ENCODE results near the gene ZC3H12C.
A peak's percentile ranks its signal among the peaks of the same experiment; 100 is the strongest.

Gene ZC3H12C

GRCh38 chr11:110152199-110152598 is 59.0 kb downstream of the ZC3H12C start:
- DNase-seq (ENCODE audit: low spot score) = no peak

GRCh38 chr11:110153474-110153873 is 60.3 kb downstream of the ZC3H12C start:
- no peak for DNase-seq (ENCODE audit: low spot score)

DNA sequence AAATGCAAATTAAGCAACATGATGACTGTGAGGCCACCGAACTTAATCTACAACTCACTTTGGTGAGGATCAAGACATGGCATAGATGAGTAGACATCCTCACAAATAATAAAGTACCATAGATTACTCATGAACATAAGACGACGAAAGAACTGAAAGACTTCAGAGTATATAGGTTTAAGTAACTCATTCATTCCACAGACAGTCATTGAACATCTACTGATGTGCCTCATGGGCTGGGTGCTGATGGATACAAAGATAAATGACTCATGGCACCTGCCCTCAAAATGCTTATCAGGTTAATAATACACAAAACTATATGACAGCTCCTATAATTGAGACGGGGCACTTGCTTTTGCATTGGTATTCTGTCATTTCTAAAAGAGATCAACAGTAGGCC is 63.3 kb downstream of the ZC3H12C start:
- no peak for DNase-seq (ENCODE audit: low spot score)

DNA sequence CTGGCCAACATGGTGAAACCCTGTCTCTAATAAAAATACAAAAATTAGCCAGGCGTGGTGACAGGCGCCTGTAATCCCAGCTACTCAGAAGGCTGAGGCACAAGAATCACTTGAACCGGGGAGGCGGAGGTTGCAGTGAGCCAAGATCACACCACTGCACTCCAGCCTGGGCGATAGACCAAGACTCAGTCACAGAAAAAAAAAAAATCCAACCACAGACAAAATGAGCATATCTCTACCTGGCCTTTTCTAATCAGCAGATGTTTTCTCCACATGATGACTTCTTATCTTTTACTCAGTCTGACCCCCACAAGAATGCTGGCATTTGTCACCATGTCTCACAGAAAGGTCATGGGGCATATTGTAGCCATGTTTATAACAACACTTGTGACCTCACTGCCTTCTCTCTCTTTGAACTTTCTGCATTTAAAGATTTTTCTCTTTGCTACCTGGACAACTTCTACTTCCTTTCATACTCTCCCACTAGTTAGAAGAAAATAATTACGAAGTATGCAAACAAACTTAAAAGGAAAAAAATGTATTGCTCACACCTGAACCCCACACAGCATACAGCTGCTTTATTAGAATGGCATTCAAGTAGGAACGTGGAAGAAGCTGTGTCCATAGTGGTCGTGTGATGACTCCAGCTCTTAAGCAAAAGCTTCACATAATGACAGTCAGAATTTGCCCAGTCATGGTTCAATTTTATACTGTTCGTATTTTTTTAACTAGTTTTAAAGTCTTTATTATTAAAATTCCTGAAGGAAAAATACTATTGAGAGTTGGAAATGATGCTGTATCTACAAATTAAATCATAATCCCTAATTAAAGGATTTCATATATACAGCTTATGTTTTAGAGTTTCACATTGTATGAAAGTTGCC is 65.4 kb downstream of the ZC3H12C start:
- DNase-seq (ENCODE audit: low spot score) = no peak

DNA sequence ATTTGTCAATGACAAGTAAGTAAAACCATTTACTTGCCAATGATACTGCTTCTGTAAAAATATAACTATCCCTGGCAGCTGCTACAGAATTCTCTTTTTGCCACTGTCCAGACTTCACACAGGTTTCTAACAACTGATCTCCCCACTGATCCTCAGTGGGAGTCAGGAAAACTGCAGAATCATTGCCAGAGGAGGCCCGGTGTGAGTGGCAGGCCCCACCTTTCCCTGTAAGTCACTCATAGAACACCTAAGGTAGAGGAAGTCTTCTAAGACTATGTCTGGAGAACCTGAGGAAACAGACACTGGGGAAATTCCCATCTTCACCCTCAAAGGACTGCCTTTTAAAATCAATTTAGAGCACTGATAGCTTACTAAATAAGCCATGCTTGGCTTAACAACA is 66.3 kb downstream of the ZC3H12C start:
- DNase-seq (ENCODE audit: low spot score) = no peak

DNA sequence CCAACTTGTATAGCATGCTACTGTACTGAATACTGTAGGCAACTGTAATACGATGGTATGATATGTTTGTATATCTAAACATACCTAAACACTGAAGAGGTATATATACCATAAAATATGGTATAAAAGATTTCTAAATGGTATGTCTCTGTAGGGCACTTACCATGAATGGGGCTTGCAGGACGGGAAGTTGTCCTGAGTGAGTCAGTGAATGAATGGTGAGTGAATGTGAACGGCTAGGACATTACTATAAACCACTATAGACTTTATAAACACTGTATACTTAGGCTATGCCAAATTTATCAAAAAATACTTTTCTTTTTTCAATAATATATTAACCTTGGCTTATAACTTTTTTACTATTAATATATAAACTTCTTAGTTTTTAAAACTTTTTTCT is 66.8 kb downstream of the ZC3H12C start:
- DNase-seq (ENCODE audit: low spot score) = no peak

- no peak for DNase-seq (ENCODE audit: low spot score)
Measured at GRCh38 chr11:110160437-110160836, 67.2 kb downstream of the ZC3H12C start.

DNA sequence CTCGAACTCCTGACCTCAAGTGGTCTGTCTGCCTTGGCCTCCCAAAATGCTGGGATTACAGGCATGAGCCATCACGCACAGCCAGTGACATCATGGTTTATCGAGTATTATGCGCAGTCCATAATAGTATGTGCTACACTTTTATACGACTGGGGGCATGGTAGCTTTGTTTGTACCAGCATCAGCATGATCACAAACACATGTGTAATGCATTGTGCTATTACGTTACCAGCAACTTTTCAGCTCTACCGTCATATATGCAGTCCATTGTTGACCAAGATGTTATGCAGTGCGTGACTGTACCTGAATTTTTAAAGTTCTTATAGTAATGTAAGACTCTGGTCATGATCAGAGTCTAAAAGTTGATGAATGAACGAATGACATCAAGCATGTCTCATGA is 67.9 kb downstream of the ZC3H12C start:
- DNase-seq (ENCODE audit: low spot score) = no peak

- DNase-seq (ENCODE audit: low spot score) = no peak
Measured at GRCh38 chr11:110162216-110162615, 69.0 kb downstream of the ZC3H12C start.

DNA sequence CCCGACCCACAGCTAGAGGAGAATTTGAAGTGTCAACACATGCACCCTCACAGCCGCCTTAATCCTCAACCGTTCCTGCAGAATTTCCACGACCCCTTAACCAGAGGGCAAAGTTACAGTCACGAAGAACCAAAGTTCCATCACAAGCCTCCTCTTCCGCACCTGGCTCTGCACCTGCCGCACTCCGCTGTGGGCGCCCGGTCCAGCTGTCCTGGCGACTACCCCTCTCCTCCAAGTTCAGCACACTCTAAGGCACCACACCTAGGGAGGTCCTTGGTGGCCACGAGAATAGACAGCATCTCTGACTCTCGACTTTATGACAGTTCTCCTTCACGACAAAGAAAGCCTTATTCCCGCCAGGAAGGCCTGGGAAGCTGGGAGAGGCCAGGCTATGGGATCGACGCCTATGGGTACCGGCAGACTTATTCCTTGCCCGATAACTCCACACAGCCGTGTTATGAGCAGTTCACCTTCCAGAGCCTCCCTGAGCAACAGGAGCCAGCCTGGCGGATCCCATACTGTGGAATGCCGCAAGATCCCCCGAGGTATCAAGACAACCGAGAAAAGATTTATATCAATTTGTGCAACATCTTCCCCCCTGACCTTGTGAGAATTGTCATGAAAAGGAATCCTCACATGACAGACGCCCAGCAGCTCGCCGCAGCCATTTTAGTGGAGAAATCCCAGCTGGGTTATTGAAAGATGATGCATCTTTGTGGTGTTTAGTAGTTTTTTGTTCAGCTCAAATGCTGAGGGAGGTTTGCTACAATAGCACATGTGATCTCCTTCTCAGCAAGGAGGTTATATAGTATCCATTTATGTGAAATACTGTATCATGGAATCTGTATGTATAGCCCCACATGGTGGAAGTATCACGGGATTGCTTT is 72.1 kb downstream of the ZC3H12C start:
- DNase-seq (ENCODE audit: low spot score) = no peak

DNA sequence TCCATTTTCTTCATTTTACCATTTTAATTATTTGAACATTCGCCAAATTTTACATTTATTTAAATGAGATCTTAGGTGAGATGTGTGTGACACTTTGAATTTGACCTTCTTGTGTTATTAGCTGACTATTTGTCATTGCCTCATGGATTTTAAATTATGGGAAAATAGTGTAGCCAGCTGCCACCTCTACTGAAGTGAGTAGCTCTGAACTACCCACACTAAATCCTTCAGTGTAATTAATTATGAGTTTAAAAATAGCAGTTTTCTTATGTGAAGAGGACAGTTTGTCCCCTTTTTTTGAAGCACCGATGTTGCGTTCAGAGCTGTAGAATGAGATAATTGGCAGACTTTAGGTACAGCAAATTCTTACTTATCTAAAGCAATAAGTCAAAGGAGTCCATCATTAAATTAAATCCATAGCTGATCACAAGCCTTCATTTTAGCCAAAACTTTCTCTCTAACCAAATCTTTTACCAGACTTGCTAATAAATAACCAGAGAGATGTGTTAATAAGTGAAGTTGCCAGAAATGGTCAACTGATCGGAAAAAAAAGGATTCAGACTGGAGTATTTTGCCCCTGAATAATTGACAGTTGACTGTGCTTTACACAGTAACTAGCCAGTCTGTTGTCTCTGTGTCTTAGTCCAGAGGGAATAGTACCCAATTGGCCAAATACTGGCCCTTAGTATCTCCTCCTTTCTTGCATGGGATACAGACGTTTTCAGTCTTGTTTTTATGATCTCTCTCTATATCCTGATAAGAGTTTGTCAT is 75.0 kb downstream of the ZC3H12C start:
- DNase-seq (ENCODE audit: low spot score) = no peak

DNA sequence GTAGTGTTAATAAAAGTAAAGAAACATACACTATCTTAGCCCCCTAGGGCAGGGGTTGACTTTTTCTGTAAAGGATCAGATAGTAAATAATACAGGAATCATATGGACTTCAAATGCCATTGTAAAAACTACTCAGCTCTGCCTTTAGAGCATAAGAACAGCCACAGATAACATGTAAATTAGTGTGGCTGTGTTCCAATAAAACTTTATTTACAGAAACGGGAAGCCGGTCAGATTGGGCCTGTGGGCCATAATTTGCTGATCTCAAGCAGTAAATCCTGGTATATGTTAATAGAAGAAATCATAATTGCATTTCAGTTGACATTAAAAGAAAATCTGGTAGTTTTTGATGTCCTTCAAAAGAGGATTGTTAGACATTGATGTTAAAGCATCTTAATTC is 76.5 kb downstream of the ZC3H12C start:
- no peak for DNase-seq (ENCODE audit: low spot score)

GRCh38 chr11:110172468-110173065 is 79.4 kb downstream of the ZC3H12C start:
- DNase-seq (ENCODE audit: low spot score) = no peak

- DNase-seq (ENCODE audit: low spot score) = peak; percentile 72
Measured at GRCh38 chr11:110173811-110174644, 80.8 kb downstream of the ZC3H12C start.

DNA sequence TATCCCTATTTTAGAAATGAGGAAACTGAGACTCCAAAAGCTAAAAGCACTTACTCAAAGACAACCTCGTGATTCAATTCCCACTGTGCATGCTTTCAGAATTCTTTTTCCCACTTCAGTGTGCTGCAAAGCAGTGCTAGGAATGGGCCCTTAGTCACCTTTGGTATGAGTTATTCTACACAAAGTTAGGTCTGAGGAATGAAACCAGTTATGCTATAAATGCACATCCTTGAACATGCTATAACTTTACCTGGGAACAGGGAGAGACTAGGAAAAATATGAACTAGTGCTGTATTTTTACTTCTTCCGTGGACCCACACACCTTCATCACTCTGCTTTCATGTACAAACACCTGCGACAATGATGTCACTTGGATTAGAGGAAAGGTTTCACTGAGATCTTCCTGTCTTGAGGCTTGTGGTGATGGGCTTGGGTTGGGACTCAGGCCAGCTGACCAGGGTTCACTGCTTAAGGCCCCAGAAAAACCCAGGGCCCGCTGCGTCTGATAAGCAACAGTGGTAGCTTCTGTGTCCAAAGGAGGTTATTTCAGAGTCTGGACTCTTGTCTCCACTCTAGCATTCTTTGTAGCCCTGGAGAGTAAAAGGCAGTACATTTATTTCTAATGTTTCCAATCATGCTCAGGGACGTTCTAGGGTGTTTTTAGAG is 81.6 kb downstream of the ZC3H12C start:
- DNase-seq (ENCODE audit: low spot score) = no peak

- no peak for DNase-seq (ENCODE audit: low spot score)
Measured at GRCh38 chr11:110176366-110177085, 83.3 kb downstream of the ZC3H12C start.

- DNase-seq (ENCODE audit: low spot score) = no peak
Measured at GRCh38 chr11:110177086-110177456, 83.9 kb downstream of the ZC3H12C start.

DNA sequence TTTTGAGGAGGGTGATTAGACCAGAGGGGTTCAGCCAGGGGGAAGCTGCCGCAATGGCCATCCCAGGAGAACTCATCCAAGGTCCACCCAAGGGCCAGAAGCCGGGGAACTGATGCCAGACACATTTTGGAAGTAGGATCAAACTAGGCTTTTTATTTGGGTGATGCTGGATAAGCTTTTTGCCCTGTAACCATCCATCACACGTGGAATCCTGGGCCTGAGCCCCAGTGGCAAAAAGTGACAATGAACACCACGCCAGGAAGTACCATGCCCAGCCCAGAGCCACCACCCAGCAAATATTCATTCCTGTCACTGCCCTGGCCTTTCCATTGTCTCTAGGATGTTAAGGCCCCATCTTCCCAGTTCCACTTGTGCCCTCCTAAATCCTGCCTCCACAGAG is 85.9 kb downstream of the ZC3H12C start:
- no peak for DNase-seq (ENCODE audit: low spot score)

GRCh38 chr11:110182886-110183285 is 89.7 kb downstream of the ZC3H12C start:
- no peak for DNase-seq (ENCODE audit: low spot score)

GRCh38 chr11:110184456-110184855 is 91.3 kb downstream of the ZC3H12C start:
- no peak for DNase-seq (ENCODE audit: low spot score)
